ENCODE results near the gene RAPGEF1.
A peak's percentile ranks its signal among the peaks of the same experiment; 100 is the strongest.

RAPGEF1 gene

DNA sequence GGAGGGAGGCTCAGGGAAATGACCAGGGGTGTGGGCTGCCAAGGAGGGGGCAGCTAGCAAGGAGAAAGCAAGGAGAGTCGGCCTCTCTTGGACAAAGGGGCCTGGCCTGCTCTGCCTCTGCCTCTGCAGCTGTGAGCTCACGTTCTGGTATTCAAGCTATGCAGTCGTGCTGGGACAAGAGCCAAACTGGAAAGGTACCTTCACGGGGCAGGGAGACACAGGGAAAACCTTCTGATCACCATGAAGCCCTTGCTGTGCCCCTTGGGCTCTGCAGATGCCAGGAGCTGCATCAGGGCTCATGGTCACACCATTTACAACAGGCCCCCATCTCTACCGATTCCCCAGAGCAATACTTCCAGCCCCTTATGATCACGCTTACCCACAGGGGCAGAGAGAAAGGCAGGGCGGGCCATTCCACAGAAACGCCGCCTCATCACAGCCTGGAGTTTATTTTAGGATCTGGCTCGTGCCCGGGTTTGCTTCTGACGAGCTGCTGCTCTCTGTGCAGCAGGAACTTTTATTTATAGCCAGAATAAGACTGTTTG is 131.3 kb downstream of the RAPGEF1 start:
- DNase-seq (ENCODE audit: low read depth in 2 of 2), result no peak

DNA sequence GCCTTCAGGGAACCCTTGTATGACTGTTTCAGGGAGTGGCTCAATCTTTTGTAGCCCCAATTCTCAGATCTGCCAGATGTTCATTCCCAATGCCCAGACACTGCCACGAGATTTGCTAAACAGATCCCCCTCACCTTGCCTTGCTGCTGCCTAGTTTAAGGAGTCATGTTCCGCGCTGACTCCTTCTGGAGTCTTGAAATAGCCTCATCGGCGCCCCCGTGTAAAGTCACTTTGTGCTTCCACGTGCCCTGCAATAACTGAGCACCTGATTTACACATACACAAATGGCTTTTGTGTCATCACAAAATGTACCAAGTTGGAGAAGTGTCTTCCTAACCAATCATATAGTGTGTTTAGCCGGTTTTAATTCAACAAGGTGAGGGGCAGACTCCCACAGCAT is 132.3 kb downstream of the RAPGEF1 start:
- DNase-seq (ENCODE audit: low read depth in 2 of 2), result no peak

DNA sequence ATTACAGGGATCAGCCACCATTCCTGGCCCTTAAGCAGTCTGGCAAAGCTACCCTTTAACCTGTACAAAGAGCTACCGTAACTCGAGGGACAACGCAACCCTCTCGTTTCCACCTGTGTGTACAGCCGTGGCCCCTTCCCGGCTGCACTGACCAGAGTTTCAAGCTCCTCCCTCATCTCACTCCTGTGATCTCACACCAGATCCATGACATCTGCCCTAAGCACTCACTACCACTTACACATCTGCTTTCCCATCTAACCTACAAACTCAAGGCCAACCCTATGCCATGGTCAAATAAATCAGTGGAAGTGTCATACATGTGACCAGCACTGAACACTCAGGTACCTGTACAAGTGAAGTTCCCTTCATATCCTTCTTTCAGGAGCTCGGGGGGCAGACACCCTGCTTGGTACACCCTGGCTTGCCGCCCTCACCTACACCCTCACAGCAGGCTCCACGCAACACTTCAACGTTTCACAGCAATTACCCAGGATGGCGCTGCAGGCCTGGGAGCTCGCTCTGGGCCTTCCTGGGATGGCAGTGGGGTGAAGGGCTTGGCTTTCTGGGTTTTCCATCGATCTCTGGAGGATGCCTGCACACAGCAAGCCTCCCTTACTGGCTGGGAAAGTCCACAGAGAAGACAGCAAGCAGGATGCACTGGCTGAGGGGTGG is 132.8 kb downstream of the RAPGEF1 start:
- no peak for DNase-seq (ENCODE audit: low read depth in 2 of 2)

GRCh38 chr9:131605770-131606590 is 133.9 kb downstream of the RAPGEF1 start:
- no peak for DNase-seq (ENCODE audit: low read depth in 2 of 2)

GRCh38 chr9:131603711-131604439 is 136.0 kb downstream of the RAPGEF1 start:
- no peak for DNase-seq (ENCODE audit: low read depth in 2 of 2)

GRCh38 chr9:131603199-131603598 is 136.7 kb downstream of the RAPGEF1 start:
- no peak for DNase-seq (ENCODE audit: low read depth in 2 of 2)

DNA sequence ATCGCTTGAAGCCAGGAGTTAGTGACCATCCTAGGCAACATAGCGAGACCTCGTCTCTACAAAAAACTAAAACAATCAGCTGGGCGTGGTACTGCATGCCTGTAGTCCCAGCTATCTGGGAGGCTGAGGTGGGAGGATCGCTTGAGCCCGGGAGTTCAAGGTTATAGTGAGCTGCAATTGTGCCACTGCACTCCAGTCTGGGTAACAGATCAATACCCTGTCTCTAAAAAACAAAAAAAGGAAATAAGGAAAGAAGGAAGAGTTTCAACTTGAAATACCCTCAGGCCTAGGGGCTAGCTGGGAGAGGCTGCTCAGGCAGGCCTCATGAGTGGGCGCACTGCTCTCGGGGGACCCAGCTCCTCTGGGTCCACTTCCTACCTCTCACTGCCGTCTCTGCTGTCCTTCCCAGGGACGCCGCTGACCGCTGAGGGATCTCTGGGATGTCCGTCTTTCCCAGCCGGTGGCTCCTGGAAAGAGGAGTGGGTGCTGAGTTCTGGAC is 138.1 kb downstream of the RAPGEF1 start:
- DNase-seq (ENCODE audit: low read depth in 2 of 2), result no peak

DNA sequence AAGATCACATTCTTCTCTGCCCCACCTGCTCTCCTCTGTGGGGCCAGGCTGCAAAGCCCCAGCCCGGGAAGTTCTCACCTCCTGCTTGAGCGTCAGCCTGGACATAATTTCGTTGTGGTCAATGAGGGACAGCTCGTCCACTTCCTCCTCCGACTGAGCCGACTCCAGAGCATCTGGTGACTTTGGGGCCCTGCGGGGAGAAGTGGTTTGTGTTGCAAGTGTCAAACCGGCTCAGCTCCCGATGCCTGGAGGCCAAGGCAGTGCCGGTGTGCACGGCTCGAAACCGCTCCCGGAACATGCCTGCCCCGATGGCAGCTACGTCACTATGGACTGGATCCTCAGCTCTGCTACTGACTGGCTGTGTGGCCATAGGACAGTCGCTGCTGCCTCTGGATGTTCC is 141.8 kb downstream of the RAPGEF1 start:
- DNase-seq (ENCODE audit: low read depth in 2 of 2), result no peak

DNA sequence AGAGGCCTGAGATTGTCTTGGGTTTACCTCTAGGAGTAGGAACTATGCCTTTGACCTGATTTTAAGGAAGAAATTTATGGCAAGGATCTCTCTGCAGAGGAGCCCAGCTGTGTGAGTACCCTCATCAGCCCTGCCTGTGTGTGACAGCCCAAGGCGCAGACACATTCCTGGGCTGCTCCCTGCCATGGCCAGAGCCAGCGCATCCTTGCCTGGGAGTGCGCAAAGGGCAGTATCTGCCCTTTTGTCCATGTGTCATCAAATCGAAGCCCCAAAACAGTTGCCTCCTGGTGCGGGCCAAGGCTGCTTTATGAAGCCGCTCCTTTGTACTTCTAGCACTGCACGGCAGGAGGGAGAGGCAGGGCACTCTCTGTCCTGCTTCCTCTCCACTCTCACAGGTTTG is 142.6 kb downstream of the RAPGEF1 start:
- DNase-seq (ENCODE audit: low read depth in 2 of 2), result no peak

- DNase-seq (ENCODE audit: low read depth in 2 of 2), result no peak
These were observed 143.5 kb downstream of the RAPGEF1 start for GRCh38 chr9:131596430-131596743.

DNA sequence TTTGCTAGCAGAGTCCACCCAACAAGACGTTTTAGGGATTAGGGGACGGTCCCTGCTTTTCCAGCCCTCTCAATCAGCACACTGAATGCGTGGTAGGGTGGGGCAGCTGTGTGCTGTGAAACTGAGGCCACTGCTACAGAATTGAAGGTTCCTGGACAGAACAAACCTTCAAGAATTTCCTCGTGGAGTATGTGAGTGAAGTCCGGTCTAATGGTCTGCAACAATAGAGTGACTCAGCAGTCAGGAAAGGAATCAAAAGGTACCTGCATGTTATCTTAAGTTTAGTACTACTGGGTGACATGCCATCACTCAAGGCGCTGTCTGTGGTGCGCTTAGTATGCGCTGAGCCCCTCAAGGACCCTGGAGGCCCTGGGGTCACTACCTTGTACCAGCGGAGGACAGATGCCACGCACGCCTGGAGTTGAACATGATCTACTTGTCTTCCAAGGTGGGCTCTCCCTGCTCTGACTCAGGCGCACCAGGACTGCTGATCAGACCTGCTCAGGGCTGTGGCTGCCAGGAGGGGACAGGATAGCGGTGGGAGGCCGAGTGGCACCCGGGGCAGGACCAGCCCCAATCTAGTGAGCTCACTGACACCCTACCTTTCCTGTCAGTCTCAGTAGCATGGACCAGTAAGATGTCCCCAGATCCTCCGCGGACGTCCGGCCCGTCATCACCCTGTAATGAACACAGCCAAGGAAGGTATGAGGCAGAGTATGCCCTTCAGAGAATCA is 144.0 kb downstream of the RAPGEF1 start:
- no peak for DNase-seq (ENCODE audit: low read depth in 2 of 2)

DNA sequence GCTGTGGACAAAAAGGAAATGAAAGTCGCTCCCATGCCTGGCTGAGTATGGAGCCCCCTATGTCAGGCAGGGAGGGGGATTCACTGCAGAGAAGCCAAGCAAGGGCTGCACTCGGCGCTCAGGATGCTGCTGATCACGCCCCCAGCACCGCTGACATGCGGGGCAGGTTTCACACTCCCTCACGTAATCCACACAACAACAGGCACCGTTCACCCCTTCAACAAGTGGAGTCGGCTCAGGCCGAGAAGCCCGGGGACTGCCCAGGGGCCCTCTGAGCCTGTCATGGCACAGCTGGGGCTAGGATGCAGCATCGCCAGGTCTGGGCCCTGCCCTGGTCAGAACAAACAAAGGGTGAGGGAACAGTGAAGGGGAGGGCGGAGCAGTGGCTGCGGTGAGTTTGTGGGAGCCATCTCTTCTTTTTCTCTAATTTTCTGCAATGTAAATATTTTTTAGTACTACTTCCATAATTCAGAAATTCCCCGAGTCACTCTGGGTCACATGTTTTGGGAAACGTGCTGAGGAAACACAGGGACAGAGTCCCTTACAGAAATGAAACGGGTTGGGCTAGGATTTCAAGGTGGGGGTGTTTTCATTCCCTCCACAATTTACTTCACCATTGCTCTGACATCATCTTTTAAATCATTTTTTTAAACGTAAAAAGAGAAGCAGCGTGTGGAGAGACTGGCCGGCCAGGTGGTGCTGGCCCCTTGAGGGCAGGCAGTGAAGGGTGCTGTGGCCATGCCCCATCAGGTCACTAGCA is 144.8 kb downstream of the RAPGEF1 start:
- DNase-seq (ENCODE audit: low read depth in 2 of 2), result no peak

DNA sequence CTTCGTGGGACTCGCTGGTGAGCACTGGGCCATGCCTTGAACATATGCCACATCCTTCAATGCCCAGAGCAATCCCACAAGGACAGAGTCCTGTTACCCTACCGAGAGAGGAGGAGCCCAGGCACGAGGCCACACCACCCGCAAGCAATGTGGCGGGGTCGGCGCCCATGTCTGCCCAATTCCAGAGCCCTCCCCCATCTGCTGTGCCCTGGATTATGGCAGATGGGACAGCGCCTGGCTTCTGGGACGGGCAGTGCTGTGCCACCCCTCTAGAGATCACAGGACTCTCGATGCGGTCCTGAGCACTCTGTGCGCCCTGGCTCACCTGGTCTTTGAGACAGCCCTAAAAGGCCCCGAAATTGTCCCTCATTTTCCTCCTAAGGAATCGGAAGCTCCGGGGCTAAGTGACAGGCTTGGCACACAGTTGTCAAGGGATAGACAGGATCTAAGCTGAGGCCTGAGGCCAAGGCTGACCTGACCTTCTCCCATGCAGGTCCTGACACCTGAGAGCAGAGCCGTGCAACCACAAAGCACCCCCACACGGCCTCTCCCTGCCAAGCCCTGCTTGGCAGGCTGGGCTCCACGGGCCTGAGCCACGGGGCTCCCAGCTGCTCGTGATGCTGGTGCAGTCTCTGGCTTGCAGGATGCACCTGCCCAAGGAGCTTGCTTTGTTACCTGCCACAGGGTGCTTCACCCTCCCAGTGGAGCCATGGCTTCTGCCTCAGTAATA is 145.8 kb downstream of the RAPGEF1 start:
- DNase-seq (ENCODE audit: low read depth in 2 of 2), result no peak

DNA sequence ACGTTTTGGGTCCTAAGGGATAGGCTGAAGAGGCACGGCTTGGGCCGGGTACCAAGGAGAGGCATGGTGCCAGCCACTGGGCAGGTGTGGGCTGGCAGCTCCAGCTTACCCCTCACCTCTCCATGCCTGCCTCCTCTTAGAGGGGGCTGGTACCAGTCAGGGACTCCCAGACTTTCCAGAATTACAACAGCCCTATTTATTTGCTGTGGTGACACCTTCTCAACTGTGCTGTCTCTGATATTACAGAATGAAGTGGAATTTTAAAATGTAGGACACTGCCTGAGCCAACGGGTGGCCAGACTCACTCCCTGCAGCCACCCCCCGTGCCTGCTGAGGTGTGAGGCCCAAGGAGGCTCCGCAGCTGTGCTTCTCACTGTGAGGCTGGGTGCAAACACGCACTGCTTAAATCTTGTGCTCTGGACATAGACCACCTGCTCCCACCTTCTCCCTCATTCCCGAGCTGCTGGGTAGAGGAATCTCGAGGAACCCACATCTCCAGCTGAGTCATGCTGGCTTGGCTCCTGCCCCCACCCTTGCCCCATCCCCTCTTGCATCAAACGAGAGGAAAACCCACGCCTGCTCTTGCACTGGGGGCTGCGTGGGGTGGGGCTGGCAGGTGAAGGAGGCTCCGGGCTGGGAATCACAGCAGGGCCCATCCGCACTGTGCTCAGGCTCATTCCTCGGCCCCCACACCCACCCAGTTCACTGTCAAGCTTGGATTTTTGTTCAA is 146.6 kb downstream of the RAPGEF1 start:
- DNase-seq (ENCODE audit: low read depth in 2 of 2), result no peak

GRCh38 chr9:131591845-131592208 is 148.0 kb downstream of the RAPGEF1 start:
- no peak for DNase-seq (ENCODE audit: low read depth in 2 of 2)

- DNase-seq (ENCODE audit: low read depth in 2 of 2), result peak; percentile 47 to 53
These were observed 148.7 kb downstream of the RAPGEF1 start for GRCh38 chr9:131590907-131591844.

- no peak for DNase-seq (ENCODE audit: low read depth in 2 of 2)
These were observed 149.4 kb downstream of the RAPGEF1 start for GRCh38 chr9:131590449-131590848.

- no peak for DNase-seq (ENCODE audit: low read depth in 2 of 2)
These were observed 149.9 kb downstream of the RAPGEF1 start for GRCh38 chr9:131589993-131590392.
